GM18870 (cell line): ENCODE data around the gene CDCP2.

ENCODE experiments used
- ATAC-seq: cut with Tn5 transposase; IDR thresholded peaks from one replicate; pipeline ENCODE4 v1.9.1; 2021; ENCODE audit warnings: moderate library complexity; ENCODE audit not compliant: unreplicated experiment

The CDCP2 gene

GRCh38 chr1:54152696-54153095 is at the start of gene CDCP2:
Gene CDCP2 (minus strand): TSS chr1:54153000. CDS start chr1:54152922, 78 bp downstream.
- no peak for ATAC-seq

- no peak for ATAC-seq
These were observed 47.8 kb upstream of the CDCP2 start for GRCh38 chr1:54200519-54200997.

- peak; percentile 93 for ATAC-seq
These were observed 47.1 kb upstream of the CDCP2 start, which contains the start of the genes CYB5RL and MRPL37 for GRCh38 chr1:54199765-54200518. Gene CYB5RL (minus strand): TSS chr1:54200030. CDS start chr1:54195616, 4,414 bp downstream. Gene MRPL37 (plus strand): TSS chr1:54200167. CDS start chr1:54200244, 77 bp downstream.

- ATAC-seq = no peak
These were observed 46.5 kb upstream of the CDCP2 start for GRCh38 chr1:54199151-54199764.

- no peak for ATAC-seq
These were observed 40.7 kb upstream of the CDCP2 start for GRCh38 chr1:54193453-54193852.

- ATAC-seq = no peak
These were observed 38.7 kb upstream of the CDCP2 start for GRCh38 chr1:54191525-54191924.

- ATAC-seq = no peak
These were observed 37.7 kb upstream of the CDCP2 start for GRCh38 chr1:54190526-54190925.

GRCh38 chr1:54188291-54188690 is 35.5 kb upstream of the CDCP2 start:
- ATAC-seq = no peak

- ATAC-seq = no peak
These were observed 33.3 kb upstream of the CDCP2 start for GRCh38 chr1:54186056-54186455.

GRCh38 chr1:54180701-54181360 is 28.0 kb upstream of the CDCP2 start:
- ATAC-seq = no peak

GRCh38 chr1:54178296-54179070 is 25.7 kb upstream of the CDCP2 start:
- no peak for ATAC-seq

- ATAC-seq = no peak
These were observed 24.9 kb upstream of the CDCP2 start for GRCh38 chr1:54177726-54178125.

- ATAC-seq = no peak
These were observed 24.0 kb upstream of the CDCP2 start for GRCh38 chr1:54176621-54177327.

- no peak for ATAC-seq
These were observed 21.3 kb upstream of the CDCP2 start for GRCh38 chr1:54174106-54174505.

GRCh38 chr1:54173681-54174080 is 20.9 kb upstream of the CDCP2 start:
- ATAC-seq = no peak

- ATAC-seq = no peak
These were observed 20.1 kb upstream of the CDCP2 start for GRCh38 chr1:54172614-54173599.

- no peak for ATAC-seq
These were observed 18.8 kb upstream of the CDCP2 start for GRCh38 chr1:54171606-54172005.

- ATAC-seq = no peak
These were observed 18.2 kb upstream of the CDCP2 start for GRCh38 chr1:54171016-54171415.

GRCh38 chr1:54169068-54169467 is 16.3 kb upstream of the CDCP2 start:
- no peak for ATAC-seq
